T-helper 9 cell (primary cell): ENCODE data around the gene HOXA13.

ENCODE experiments used
- DNase-seq: peaks from one replicate; pipeline ENCODE4 v3.0.0-alpha.2; 2020
- total RNA-seq, 2 donors: gene quantifications; one replicate each; lab custom pipeline; 2026; lab: John Stamatoyannopoulos, UW

Gene HOXA13
- 0 to 0.14 reads per million in 2 donors for total RNA-seq

GRCh38 chr7:27199849-27200760 is at the start of gene HOXA13:
Gene HOXA13, minus strand, starts transcription at chr7:27200091. Its CDS starts 14 bp downstream, at chr7:27200077.
- no peak for DNase-seq

- DNase-seq = no peak
Measured at GRCh38 chr7:27248911-27249723, 49.2 kb upstream of the HOXA13 start.

- no peak for DNase-seq
Measured at GRCh38 chr7:27248427-27248806, 48.5 kb upstream of the HOXA13 start.

- DNase-seq = no peak
Measured at GRCh38 chr7:27247452-27248426, 47.8 kb upstream of the HOXA13 start.

- no peak for DNase-seq
Measured at GRCh38 chr7:27247000-27247399, 47.1 kb upstream of the HOXA13 start.

GRCh38 chr7:27245798-27246691 is 46.2 kb upstream of the HOXA13 start:
- DNase-seq = no peak

GRCh38 chr7:27245124-27245797 is 45.4 kb upstream of the HOXA13 start:
- DNase-seq = no peak

- no peak for DNase-seq
Measured at GRCh38 chr7:27244488-27245123, 44.7 kb upstream of the HOXA13 start.

- DNase-seq = no peak
Measured at GRCh38 chr7:27243340-27244163, 43.7 kb upstream of the HOXA13 start.

GRCh38 chr7:27242555-27243339 is 42.9 kb upstream of the HOXA13 start, which contains the start of gene EVX1:
Gene EVX1, plus strand, starts transcription at chr7:27242802. Its CDS starts 229 bp downstream, at chr7:27243031.
- peak; percentile 13 for DNase-seq

- DNase-seq = no peak
Measured at GRCh38 chr7:27242154-27242553, 42.3 kb upstream of the HOXA13 start.

GRCh38 chr7:27241189-27242056 is 41.5 kb upstream of the HOXA13 start:
- no peak for DNase-seq

GRCh38 chr7:27240015-27240731 is 40.3 kb upstream of the HOXA13 start:
- DNase-seq = no peak

- DNase-seq = no peak
Measured at GRCh38 chr7:27239387-27240014, 39.6 kb upstream of the HOXA13 start.

GRCh38 chr7:27238979-27239386 is 39.1 kb upstream of the HOXA13 start:
- DNase-seq = no peak

GRCh38 chr7:27237735-27238334 is 37.9 kb upstream of the HOXA13 start:
- no peak for DNase-seq
